Ascending aorta (tissue), 2 donors: ENCODE results near the gene ATP10A. TPM values are rescaled to one million over a fixed set of nuclear protein-coding genes. Genes with fewer than 3 reads are reported as not detected.
A peak's percentile ranks its signal among the peaks of the same experiment; 100 is the strongest.
"Not testable (repeated sequence)": the region's sequence is repeated elsewhere in the genome, so short reads cannot be mapped to it uniquely, and the experiment has no call there.

Experiments used
- DNase-seq, 2 donors: peaks; one replicate each; pipeline ENCODE4 v3.0.0-alpha.2; 2019; ENCODE audit warnings: low spot score in 2 of 2
- H3K27ac ChIP-seq, 2 donors: fragments of 200-600 bp; sonication (generic); one replicate each; pipeline ENCODE4 v1.5.1; 2016 to 2017; ENCODE audit warnings: mild to moderate bottlenecking in 1 of 2
- H3K27me3 ChIP-seq: fragments of 200-600 bp; sonication (generic); one replicate; pipeline ENCODE4 v1.5.1; 2017
- H3K36me3 ChIP-seq, 2 donors: fragments of 200-600 bp; sonication (generic); one replicate each; pipeline ENCODE4 v1.5.1; 2016
- H3K4me1 ChIP-seq, 2 donors: fragments of 200-600 bp; sonication (generic); one replicate each; pipeline ENCODE4 v1.5.1; 2016 to 2017; ENCODE audit warnings: mild to moderate bottlenecking in 1 of 2
- H3K4me3 ChIP-seq, 2 donors: fragments of 200-600 bp; sonication (generic); one replicate each; pipeline ENCODE4 v1.5.1; 2016 to 2017; ENCODE audit warnings: mild to moderate bottlenecking in 1 of 2
- H3K9me3 ChIP-seq, 2 donors: fragments of 200-600 bp; sonication (generic); one replicate each; pipeline ENCODE4 v1.5.1; 2016
- CTCF ChIP-seq, 3 experiments: fragments of 200-600 bp in 2 of 3; fragments of 450-650 bp in 1 of 3; sonication (generic) in 2 of 3; IDR thresholded peaks; one replicate each; pipeline ENCODE4 v1.5.1; 2016 to 2019; ENCODE audit warnings: antibody characterized with exemption in 3 of 3, mild to moderate bottlenecking in 1 of 3, moderate library complexity in 1 of 3
- intact Hi-C: fragments of 100-400 bp; cut with DNase I; formaldehyde crosslinking; loops from one replicate; pipeline ENCODE4 v1.15.1; 2023
- total RNA-seq: library from RNA; depleted of rRNA; stranded (reverse); fragments of >200 nt; gene quantifications from one replicate; pipeline ENCODE4 v1.1.0, GENCODE V29; 2016

The ATP10A gene
- total RNA-seq, 1 donor from 2014 or later = 26.7 TPM

DNA sequence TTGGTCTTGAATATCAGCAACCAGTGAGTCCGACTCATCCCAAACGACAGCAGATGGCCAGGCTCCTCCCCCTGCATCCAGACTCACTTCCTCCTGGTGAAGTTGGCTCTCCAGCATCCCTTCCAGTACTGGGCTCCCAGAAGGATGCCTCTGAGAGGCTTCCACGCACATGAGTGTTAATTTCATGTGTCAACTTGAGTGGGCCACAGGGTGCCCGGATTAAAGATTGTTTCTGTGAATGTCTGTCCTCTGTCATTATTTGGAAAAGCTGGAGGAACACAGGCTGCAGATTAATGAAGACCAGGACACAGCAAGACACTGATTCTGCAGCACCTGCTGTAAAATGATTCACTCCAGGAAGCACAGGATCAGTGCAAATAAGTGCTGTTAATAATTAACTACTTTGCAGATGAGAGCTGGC, 99.8 kb downstream of the ATP10A start:
- Histone ChIP-seq H3K4me1 (peaks cover 0 to 9% of the 10 kb centered on the region in 2 donors), H3K9me3 (no peaks in the 10 kb centered on the region), H3K27me3 (no peaks in the 10 kb centered on the region), H3K27ac (no peak overlapping the region), H3K4me3 (no peak overlapping the region), H3K36me3 (peaks cover 9 to 22% of the 10 kb centered on the region in 2 donors)
- intact Hi-C loops = no loop called here
- DNase-seq = peak in 1 of 2 donors; percentile 48
- no peak for TF ChIP-seq CTCF (IDR thresholded peaks at IDR 0.05)

- Histone ChIP-seq H3K4me1 (peaks cover 0 to 9% of the 10 kb centered on the region in 2 donors), H3K4me3 (no peak overlapping the region), H3K27me3 (no peaks in the 10 kb centered on the region), H3K27ac (peak overlapping the region; percentile 42 to 51), H3K9me3 (no peaks in the 10 kb centered on the region), H3K36me3 (peaks cover 8 to 20% of the 10 kb centered on the region in 2 donors)
- TF ChIP-seq CTCF (IDR thresholded peaks at IDR 0.05) = no peak
- intact Hi-C loops = no loop called here
- peak in 1 of 2 donors; percentile 76 for DNase-seq
Measured at GRCh38 chr15:25761971-25762662, 101.0 kb downstream of the ATP10A start.

GRCh38 chr15:25759421-25759820, 103.7 kb downstream of the ATP10A start:
- TF ChIP-seq CTCF (IDR thresholded peaks at IDR 0.05) = no peak
- Histone ChIP-seq H3K27ac (no peak overlapping the region), H3K27me3 (no peaks in the 10 kb centered on the region), H3K4me1 (peaks cover 0 to 9% of the 10 kb centered on the region in 2 donors), H3K4me3 (no peak overlapping the region), H3K9me3 (no peaks in the 10 kb centered on the region), H3K36me3 (peaks cover 0 to 5% of the 10 kb centered on the region in 2 donors)
- no peak for DNase-seq
- intact Hi-C loops = no loop called here

GRCh38 chr15:25758612-25759011, 104.5 kb downstream of the ATP10A start:
- H3K9me3 ChIP-seq, H3K27me3 ChIP-seq, intact Hi-C loops, H3K36me3 ChIP-seq, H3K4me1 ChIP-seq, H3K27ac ChIP-seq, H3K4me3 ChIP-seq: not testable (repeated sequence)
- DNase-seq = peak in 1 of 2 donors; percentile 58

DNA sequence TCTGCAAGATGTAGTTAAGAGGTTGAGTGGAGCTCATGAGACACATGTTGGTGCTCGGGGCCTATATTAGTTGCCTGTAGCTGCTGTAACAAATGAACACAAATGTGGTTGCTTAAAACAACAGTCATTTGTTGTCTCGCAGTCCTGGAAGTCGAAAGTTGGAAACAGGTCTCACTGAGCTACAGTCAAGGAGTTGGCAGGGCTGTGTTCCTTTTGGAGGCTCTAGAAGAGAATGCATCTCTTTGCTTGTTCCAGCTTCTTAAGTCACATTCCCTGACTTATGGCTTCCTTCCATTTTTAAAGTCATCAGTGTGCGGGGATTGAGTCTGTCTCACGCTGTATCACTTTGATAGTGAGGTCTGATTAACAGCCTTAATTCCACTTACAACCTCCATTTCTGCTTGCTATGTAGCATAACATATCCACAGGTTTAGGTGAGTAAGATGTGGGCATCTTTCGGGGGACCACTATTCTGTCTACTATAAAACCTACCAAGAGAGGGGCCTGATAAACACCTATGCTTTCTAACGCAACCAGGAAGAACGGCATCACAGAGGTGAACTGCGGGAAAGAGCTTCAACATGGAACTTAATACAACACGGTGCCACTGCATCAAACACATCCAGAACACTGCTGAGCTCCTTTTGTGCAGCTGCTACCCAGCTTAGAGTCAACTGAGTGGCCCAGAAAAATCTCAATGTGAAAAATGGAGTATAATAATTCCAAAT, 119.4 kb downstream of the ATP10A start:
- Histone ChIP-seq H3K4me1 (peaks cover 24 to 25% of the 10 kb centered on the region in 2 donors), H3K4me3 (peak overlapping the region in 1 of 2 donors; percentile 26)
- DNase-seq = peak in 1 of 2 donors; percentile 63

More for the DNA sequence above, 119.4 kb downstream of the ATP10A start:
- no peak for TF ChIP-seq CTCF (IDR thresholded peaks at IDR 0.05)
- H3K27ac ChIP-seq = peak overlapping the region; percentile 67 to 82
- intact Hi-C loops = loop anchor here (2.0 to 5.0 kb wide), 3 partner anchors 13 to 189 kb away; no protein-coding TSS in a partner anchor
- no peaks in the 10 kb centered on the region for H3K36me3 ChIP-seq
- H3K9me3 ChIP-seq = peaks cover 0 to 5% of the 10 kb centered on the region in 2 donors
- no peaks in the 10 kb centered on the region for H3K27me3 ChIP-seq
